Ishikawa (cell line): ENCODE measurements around the gene MTMR2.

Source experiments
- CEBPB ChIP-seq: IDR thresholded peaks from 2 replicates; pipeline ENCODE4 v1.6.1; 2012
- CREB1 ChIP-seq: IDR thresholded peaks from 2 replicates; pipeline ENCODE4 v1.6.1; 2012; ENCODE audit warnings: low read depth
- EGR1 ChIP-seq: IDR thresholded peaks from 2 replicates; pipeline ENCODE4 v1.6.1; 2012
- EP300 ChIP-seq: IDR thresholded peaks from 2 replicates; pipeline ENCODE4 v1.6.1; 2012; ENCODE audit warnings: borderline replicate concordance
- FOXM1 ChIP-seq: IDR thresholded peaks from 2 replicates; pipeline ENCODE4 v1.6.1; 2012; ENCODE audit warnings: low read depth, borderline replicate concordance
- NFIC ChIP-seq: IDR thresholded peaks from 2 replicates; pipeline ENCODE4 v1.6.1; 2012
- RAD21 ChIP-seq: IDR thresholded peaks from 2 replicates; pipeline ENCODE4 v1.6.1; 2012; ENCODE audit warnings: low read depth
- TAF1 ChIP-seq: IDR thresholded peaks from 2 replicates; pipeline ENCODE4 v1.6.1; 2012; ENCODE audit warnings: low read depth, mild to moderate bottlenecking
- TCF12 ChIP-seq: IDR thresholded peaks from 2 replicates; pipeline ENCODE4 v1.6.1; 2012; ENCODE audit warnings: low read depth
- TEAD4 ChIP-seq: IDR thresholded peaks from 2 replicates; pipeline ENCODE4 v1.6.1; 2012
- YY1 ChIP-seq: IDR thresholded peaks from 2 replicates; pipeline ENCODE4 v1.6.1; 2012; ENCODE audit warnings: low read depth
- ZBTB7A ChIP-seq: IDR thresholded peaks from 2 replicates; pipeline ENCODE4 v1.6.1; 2012; ENCODE audit warnings: low read depth
- TF ChIP-seq, protein P1 (sequence below): IDR thresholded peaks from 2 replicates; pipeline ENCODE4 v1.6.1; 2012
- TF ChIP-seq, protein P2 (sequence below): IDR thresholded peaks from 2 replicates; pipeline ENCODE4 v1.6.1; 2012; ENCODE audit warnings: low read depth, mild to moderate bottlenecking
- TF ChIP-seq, protein P3 (sequence below): IDR thresholded peaks from 2 replicates; pipeline ENCODE4 v1.6.1; 2012

The MTMR2 gene

DNA sequence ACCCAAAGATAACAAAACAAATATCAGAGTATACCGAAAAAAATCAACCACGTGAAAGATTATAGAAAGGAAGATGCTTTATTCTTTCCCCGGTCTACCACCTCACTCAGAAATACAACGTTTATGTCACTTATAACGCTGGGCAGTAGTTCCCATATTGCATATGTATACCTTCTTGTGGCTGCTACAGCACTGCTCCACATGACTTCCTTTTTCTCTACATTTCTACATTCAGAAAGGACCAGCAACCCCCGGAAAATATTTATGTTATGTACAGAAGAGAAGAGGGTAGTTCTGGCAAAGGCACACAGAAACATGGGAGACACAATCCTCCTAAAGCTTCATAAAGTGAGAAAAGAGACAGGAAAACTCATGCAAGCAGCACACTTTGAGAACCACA is 56.8 kb downstream of the MTMR2 start:
- TF ChIP-seq CEBPB (no peak), EP300 (no peak), ZBTB7A (no peak), YY1 (no peak), TEAD4 (no peak), FOXM1 (no peak), EGR1 (no peak), TAF1 (no peak), RAD21 (no peak), NFIC (no peak), TCF12 (no peak), CREB1 (no peak)
- TF ChIP-seq, protein P1, sequence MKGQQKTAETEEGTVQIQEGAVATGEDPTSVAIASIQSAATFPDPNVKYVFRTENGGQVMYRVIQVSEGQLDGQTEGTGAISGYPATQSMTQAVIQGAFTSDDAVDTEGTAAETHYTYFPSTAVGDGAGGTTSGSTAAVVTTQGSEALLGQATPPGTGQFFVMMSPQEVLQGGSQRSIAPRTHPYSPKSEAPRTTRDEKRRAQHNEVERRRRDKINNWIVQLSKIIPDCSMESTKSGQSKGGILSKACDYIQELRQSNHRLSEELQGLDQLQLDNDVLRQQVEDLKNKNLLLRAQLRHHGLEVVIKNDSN: no peak

DNA sequence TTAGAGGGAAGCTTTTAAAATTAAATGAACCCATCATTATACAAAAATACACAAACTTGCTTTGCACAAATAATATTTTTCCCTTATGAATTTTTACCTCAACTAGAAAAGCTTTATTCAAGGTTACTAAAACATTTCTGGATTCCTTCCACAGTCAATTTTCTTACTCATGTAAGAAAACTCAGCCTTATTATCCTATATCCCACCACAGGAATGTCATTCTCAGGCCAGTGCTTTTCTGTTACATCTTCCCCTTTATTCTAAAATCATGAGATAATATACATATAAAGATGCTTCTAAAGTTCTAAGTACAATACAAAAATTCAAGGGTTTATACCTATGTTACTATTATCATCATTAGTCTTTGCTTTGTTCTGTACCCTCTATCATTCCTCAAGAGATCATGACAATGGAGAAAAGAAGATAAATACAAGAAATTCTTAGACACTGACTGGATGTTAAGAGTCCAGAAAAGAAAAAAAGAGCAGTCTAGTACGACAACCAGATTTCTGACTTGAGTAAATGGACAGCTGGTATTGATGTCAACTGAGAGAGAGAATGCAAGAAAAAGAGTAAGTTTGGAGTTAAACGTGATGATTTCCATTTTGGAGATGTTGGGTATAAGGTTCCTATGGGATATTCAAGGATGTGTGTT is 60.3 kb downstream of the MTMR2 start:
- TF ChIP-seq NFIC: no peak
- TF ChIP-seq FOXM1: no peak
- TF ChIP-seq, protein P2, sequence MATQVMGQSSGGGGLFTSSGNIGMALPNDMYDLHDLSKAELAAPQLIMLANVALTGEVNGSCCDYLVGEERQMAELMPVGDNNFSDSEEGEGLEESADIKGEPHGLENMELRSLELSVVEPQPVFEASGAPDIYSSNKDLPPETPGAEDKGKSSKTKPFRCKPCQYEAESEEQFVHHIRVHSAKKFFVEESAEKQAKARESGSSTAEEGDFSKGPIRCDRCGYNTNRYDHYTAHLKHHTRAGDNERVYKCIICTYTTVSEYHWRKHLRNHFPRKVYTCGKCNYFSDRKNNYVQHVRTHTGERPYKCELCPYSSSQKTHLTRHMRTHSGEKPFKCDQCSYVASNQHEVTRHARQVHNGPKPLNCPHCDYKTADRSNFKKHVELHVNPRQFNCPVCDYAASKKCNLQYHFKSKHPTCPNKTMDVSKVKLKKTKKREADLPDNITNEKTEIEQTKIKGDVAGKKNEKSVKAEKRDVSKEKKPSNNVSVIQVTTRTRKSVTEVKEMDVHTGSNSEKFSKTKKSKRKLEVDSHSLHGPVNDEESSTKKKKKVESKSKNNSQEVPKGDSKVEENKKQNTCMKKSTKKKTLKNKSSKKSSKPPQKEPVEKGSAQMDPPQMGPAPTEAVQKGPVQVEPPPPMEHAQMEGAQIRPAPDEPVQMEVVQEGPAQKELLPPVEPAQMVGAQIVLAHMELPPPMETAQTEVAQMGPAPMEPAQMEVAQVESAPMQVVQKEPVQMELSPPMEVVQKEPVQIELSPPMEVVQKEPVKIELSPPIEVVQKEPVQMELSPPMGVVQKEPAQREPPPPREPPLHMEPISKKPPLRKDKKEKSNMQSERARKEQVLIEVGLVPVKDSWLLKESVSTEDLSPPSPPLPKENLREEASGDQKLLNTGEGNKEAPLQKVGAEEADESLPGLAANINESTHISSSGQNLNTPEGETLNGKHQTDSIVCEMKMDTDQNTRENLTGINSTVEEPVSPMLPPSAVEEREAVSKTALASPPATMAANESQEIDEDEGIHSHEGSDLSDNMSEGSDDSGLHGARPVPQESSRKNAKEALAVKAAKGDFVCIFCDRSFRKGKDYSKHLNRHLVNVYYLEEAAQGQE: no peak
- TF ChIP-seq EP300: no peak
- TF ChIP-seq TCF12: no peak
- no peak for TF ChIP-seq TAF1
- no peak for TF ChIP-seq TEAD4
- TF ChIP-seq, protein P1: no peak
- TF ChIP-seq YY1: no peak
- no peak for TF ChIP-seq ZBTB7A
- no peak for TF ChIP-seq CEBPB

DNA sequence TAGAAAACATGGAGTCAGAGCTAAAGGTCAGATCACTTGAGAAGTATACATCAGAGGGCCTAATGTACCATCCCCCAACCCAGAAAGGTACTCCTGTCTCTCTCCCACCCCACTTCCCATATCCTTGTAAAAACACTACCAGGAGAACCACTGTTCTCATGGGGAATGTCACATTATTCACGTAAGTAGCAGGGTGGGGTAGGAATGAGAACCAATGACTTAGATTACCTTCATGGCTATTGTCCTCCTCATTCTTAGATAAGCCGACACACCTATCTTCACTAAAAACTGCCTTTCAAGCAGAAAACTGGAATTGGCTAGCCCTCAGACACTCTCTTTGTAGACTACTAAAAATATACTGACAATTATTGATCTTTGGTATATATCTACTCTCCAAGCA is 70.0 kb downstream of the MTMR2 start:
- TF ChIP-seq TCF12: no peak
- no peak for TF ChIP-seq FOXM1
- TF ChIP-seq, protein P2: no peak
- no peak for TF ChIP-seq YY1
- TF ChIP-seq, protein P3, sequence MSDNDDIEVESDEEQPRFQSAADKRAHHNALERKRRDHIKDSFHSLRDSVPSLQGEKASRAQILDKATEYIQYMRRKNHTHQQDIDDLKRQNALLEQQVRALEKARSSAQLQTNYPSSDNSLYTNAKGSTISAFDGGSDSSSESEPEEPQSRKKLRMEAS: no peak
- TF ChIP-seq, protein P1: no peak
- TF ChIP-seq NFIC: no peak

DNA sequence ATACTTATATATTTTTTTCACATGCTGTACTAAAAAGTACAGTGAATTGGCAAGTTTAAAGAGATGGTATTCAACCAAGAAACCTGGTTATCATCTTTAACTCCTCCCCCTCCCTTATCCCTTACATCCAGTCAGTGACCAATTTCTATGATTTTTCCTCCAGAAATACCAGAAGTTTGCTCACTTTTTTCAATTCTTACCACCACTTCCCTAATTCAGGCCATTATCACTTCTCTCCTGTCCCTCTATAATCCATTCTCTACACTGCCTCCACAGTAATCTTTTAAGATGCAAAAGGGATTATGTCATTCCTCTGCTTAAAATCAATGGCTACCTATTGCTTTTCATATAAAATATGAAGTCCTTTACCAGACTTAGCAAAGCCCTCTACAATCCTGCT is 70.8 kb downstream of the MTMR2 start:
- TF ChIP-seq, protein P3: no peak
- TF ChIP-seq EP300 (no peak), TEAD4 (no peak), CREB1 (no peak), CEBPB (no peak), FOXM1 (no peak), RAD21 (no peak), TCF12 (no peak), YY1 (no peak), NFIC (no peak), ZBTB7A (no peak), EGR1 (no peak), TAF1 (no peak)
- TF ChIP-seq, protein P1: no peak
- TF ChIP-seq, protein P2: no peak
